Neural cell (in vitro differentiated cells): ENCODE measurements around the gene CABYR. TPM values are rescaled to one million over a fixed set of nuclear protein-coding genes. Genes with fewer than 3 reads are reported as not detected.

Experiments
- H2AFZ ChIP-seq: fragments of 200-600, 300-800 bp; sonication (generic), shearing (Covaris generic); 2 replicates; pipeline ENCODE4 v1.6.0; 2014; ENCODE audit warnings: low read depth, mild to moderate bottlenecking, antibody characterized with exemption, low read length, moderate library complexity
- H3F3A ChIP-seq: fragments of 200-600 bp; shearing (Covaris generic); 2 replicates; pipeline ENCODE4 v1.6.1; 2016; ENCODE audit warnings: mild to moderate bottlenecking, moderate library complexity, mixed read lengths, antibody characterized with exemption, low read length; ENCODE audit not compliant: insufficient read depth, poor library complexity, severe bottlenecking
- H3K27ac ChIP-seq: fragments of 200-600, 300-800 bp; sonication (generic), shearing (Covaris generic); 2 replicates; pipeline ENCODE4 v1.5.1; 2014; ENCODE audit warnings: mild to moderate bottlenecking, low read length, moderate library complexity
- H3K27me3 ChIP-seq: fragments of 300-800, 200-600 bp; sonication (generic), shearing (Covaris generic); 2 replicates; pipeline ENCODE4 v1.6.0; 2014; ENCODE audit warnings: mild to moderate bottlenecking, low read depth, low read length, moderate library complexity; ENCODE audit not compliant: insufficient read depth
- H3K36me3 ChIP-seq: fragments of 300-800, 200-600 bp; sonication (generic), shearing (Covaris generic); 2 replicates; pipeline ENCODE4 v1.5.1; 2014; ENCODE audit warnings: mild to moderate bottlenecking, antibody characterized with exemption, low read length, moderate library complexity; ENCODE audit not compliant: insufficient read depth
- H3K4me2 ChIP-seq: fragments of 300-800, 200-600 bp; sonication (generic), shearing (Covaris generic); 2 replicates; pipeline ENCODE4 v1.6.0; 2014; ENCODE audit warnings: mild to moderate bottlenecking, low read length
- H3K4me3 ChIP-seq: fragments of 300-800, 200-600 bp; sonication (generic), shearing (Covaris generic); 2 replicates; pipeline ENCODE4 v1.5.1; 2014; ENCODE audit warnings: mild to moderate bottlenecking, low read length, moderate library complexity
- H3K79me2 ChIP-seq: fragments of 200-600 bp; shearing (Covaris generic); replicated peaks from 2 replicates; pipeline ENCODE4 v1.6.0; 2014; ENCODE audit warnings: mild to moderate bottlenecking, low read length, moderate library complexity; ENCODE audit not compliant: insufficient read depth
- H3K9ac ChIP-seq: fragments of 300-800, 200-600 bp; sonication (generic), shearing (Covaris generic); 2 replicates; pipeline ENCODE4 v1.6.1; 2016; ENCODE audit warnings: mild to moderate bottlenecking, low read length, mixed read lengths
- H3K9me2 ChIP-seq: fragments of 200-600 bp; shearing (Covaris generic); 2 replicates; pipeline ENCODE4 v1.6.1; 2016; ENCODE audit warnings: mild to moderate bottlenecking, low read length, mixed read lengths; ENCODE audit not compliant: insufficient read depth
- H3K9me3 ChIP-seq: fragments of 200-600, 300-800 bp; sonication (generic), shearing (Covaris generic); 2 replicates; pipeline ENCODE4 v1.6.1; 2016; ENCODE audit warnings: mild to moderate bottlenecking, mixed run types, low read length, moderate library complexity, mixed read lengths
- H4K20me1 ChIP-seq: fragments of 200-600 bp; shearing (Covaris generic); 2 replicates; pipeline ENCODE4 v1.6.1; 2016; ENCODE audit warnings: mild to moderate bottlenecking, mixed run types; ENCODE audit not compliant: insufficient read depth
- EP300 ChIP-seq: fragments of 450-650 bp; conservative IDR thresholded peaks from 2 replicates; pipeline ENCODE4 v1.6.1; 2014; ENCODE audit warnings: antibody characterized with exemption, mild to moderate bottlenecking, moderate library complexity; ENCODE audit not compliant: poor library complexity, severe bottlenecking
- EZH2 ChIP-seq: fragments of 200-600, 300-800 bp; shearing (Covaris generic), sonication (generic); IDR thresholded peaks from 2 replicates; pipeline ENCODE4 v1.6.1; 2014; ENCODE audit warnings: antibody characterized with exemption, low read length, borderline replicate concordance, mild to moderate bottlenecking; ENCODE audit not compliant: insufficient read depth, poor library complexity, severe bottlenecking
- MXI1 ChIP-seq: fragments of 450-650 bp; conservative IDR thresholded peaks from 2 replicates; pipeline ENCODE4 v1.6.1; 2014; ENCODE audit warnings: antibody characterized with exemption, mild to moderate bottlenecking; ENCODE audit not compliant: poor library complexity, severe bottlenecking
- POLR2AphosphoS5 ChIP-seq: IDR thresholded peaks from 2 replicates; pipeline ENCODE4 v1.6.1; 2012
- RAD21 ChIP-seq: fragments of 450-650 bp; conservative IDR thresholded peaks from 2 replicates; pipeline ENCODE4 v1.6.1; 2014; ENCODE audit warnings: antibody characterized with exemption, mild to moderate bottlenecking, moderate library complexity
- SMC3 ChIP-seq: fragments of 450-650 bp; conservative IDR thresholded peaks from 2 replicates; pipeline ENCODE4 v1.6.1; 2014; ENCODE audit warnings: antibody characterized with exemption, mild to moderate bottlenecking, moderate library complexity; ENCODE audit not compliant: poor library complexity
- TAF1 ChIP-seq: IDR thresholded peaks from 2 replicates; pipeline ENCODE4 v1.6.1; 2012; ENCODE audit warnings: low read depth
- polyA plus RNA-seq: library from polyadenylated mRNA; depleted of rRNA; stranded (reverse); fragments of >200 nt; gene quantifications from 2 replicates; pipeline ENCODE4 v1.2.3, GENCODE V29; 2014
- TF ChIP-seq, protein P1 (sequence below): IDR thresholded peaks from 2 replicates; pipeline ENCODE4 v1.6.1; 2012; ENCODE audit warnings: borderline replicate concordance
- TF ChIP-seq, protein P2 (sequence below): fragments of 450-650 bp; IDR thresholded peaks from 2 replicates; pipeline ENCODE4 v1.5.1; 2014; ENCODE audit warnings: antibody characterized with exemption, mild to moderate bottlenecking, moderate library complexity; ENCODE audit not compliant: poor library complexity, severe bottlenecking

The CABYR gene
- polyA plus RNA-seq, 1 donor from 2014 or later = 6.9 TPM

DNA sequence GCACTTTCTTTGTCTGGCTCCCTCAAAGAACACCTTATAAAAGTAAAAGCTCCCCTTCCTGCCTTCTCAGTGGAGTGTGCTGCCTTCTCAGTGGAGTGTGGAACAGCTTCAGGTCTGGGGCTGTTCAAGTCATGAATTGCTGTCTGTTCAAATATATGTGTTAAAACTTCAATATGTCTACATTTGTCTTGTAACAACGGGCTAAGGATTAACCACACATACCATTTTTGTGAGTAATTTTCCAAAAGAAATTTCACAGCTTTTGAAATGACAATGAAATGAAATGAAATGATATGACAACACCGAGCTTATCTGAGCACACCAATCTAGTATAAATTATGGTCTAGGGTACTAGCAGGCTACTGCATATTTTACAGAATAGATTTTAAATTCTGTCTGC lies 42.9 kb downstream of the CABYR start:
- H3K9ac ChIP-seq = no peak overlapping the region
- H4K20me1 ChIP-seq = no peaks in the 10 kb centered on the region
- no peak overlapping the region for H3K4me3 ChIP-seq
- H3K36me3 ChIP-seq = no peaks in the 10 kb centered on the region
- no peak overlapping the region for H2AFZ ChIP-seq
- H3K9me3 ChIP-seq = no peaks in the 10 kb centered on the region
- TF ChIP-seq EZH2 = no peak
- TF ChIP-seq SMC3 = no peak
- no peak for TF ChIP-seq MXI1
- TF ChIP-seq, protein P1, sequence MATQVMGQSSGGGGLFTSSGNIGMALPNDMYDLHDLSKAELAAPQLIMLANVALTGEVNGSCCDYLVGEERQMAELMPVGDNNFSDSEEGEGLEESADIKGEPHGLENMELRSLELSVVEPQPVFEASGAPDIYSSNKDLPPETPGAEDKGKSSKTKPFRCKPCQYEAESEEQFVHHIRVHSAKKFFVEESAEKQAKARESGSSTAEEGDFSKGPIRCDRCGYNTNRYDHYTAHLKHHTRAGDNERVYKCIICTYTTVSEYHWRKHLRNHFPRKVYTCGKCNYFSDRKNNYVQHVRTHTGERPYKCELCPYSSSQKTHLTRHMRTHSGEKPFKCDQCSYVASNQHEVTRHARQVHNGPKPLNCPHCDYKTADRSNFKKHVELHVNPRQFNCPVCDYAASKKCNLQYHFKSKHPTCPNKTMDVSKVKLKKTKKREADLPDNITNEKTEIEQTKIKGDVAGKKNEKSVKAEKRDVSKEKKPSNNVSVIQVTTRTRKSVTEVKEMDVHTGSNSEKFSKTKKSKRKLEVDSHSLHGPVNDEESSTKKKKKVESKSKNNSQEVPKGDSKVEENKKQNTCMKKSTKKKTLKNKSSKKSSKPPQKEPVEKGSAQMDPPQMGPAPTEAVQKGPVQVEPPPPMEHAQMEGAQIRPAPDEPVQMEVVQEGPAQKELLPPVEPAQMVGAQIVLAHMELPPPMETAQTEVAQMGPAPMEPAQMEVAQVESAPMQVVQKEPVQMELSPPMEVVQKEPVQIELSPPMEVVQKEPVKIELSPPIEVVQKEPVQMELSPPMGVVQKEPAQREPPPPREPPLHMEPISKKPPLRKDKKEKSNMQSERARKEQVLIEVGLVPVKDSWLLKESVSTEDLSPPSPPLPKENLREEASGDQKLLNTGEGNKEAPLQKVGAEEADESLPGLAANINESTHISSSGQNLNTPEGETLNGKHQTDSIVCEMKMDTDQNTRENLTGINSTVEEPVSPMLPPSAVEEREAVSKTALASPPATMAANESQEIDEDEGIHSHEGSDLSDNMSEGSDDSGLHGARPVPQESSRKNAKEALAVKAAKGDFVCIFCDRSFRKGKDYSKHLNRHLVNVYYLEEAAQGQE = no peak
- TF ChIP-seq, protein P2, sequence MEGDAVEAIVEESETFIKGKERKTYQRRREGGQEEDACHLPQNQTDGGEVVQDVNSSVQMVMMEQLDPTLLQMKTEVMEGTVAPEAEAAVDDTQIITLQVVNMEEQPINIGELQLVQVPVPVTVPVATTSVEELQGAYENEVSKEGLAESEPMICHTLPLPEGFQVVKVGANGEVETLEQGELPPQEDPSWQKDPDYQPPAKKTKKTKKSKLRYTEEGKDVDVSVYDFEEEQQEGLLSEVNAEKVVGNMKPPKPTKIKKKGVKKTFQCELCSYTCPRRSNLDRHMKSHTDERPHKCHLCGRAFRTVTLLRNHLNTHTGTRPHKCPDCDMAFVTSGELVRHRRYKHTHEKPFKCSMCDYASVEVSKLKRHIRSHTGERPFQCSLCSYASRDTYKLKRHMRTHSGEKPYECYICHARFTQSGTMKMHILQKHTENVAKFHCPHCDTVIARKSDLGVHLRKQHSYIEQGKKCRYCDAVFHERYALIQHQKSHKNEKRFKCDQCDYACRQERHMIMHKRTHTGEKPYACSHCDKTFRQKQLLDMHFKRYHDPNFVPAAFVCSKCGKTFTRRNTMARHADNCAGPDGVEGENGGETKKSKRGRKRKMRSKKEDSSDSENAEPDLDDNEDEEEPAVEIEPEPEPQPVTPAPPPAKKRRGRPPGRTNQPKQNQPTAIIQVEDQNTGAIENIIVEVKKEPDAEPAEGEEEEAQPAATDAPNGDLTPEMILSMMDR = no peak
- no peak for TF ChIP-seq TAF1
- TF ChIP-seq POLR2AphosphoS5 = no peak
- TF ChIP-seq RAD21 = no peak
- TF ChIP-seq EP300 = no peak
- H3K27ac ChIP-seq = no peak overlapping the region
- no peaks in the 10 kb centered on the region for H3F3A ChIP-seq
- no peaks in the 10 kb centered on the region for H3K27me3 ChIP-seq
- H3K79me2 ChIP-seq = no peaks in the 10 kb centered on the region
- no peaks in the 10 kb centered on the region for H3K9me2 ChIP-seq
- H3K4me2 ChIP-seq = no peak overlapping the region

DNA sequence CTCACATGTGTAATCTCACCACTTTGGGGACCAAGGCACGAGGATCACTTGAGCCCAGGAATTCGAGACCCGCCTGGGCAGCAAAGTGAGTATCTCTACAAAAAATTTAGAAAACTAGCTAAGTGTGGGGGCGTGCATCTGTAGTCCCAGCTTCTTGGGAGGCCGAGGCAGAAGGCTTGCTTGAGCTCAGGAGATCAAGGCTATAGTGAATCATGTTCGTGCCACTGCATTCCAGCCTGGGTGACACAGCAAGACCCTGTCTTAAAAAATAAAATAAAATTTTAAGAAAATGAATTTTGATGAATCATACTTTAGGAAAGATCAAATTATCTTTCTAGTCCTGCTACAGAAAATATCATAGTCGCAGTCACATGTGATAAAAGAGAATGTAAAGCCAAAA lies 46.9 kb downstream of the CABYR start:
- TF ChIP-seq TAF1 = no peak
- TF ChIP-seq RAD21 = no peak
- no peak for TF ChIP-seq MXI1
- TF ChIP-seq POLR2AphosphoS5 = no peak
- TF ChIP-seq, protein P1 = no peak
- no peak for TF ChIP-seq SMC3
- TF ChIP-seq EP300 = no peak
- TF ChIP-seq, protein P2 = no peak
- H4K20me1 ChIP-seq = no peaks in the 10 kb centered on the region
- H3K4me3 ChIP-seq = no peak overlapping the region
- no peak overlapping the region for H2AFZ ChIP-seq
- no peaks in the 10 kb centered on the region for H3K9me2 ChIP-seq
- H3F3A ChIP-seq = no peaks in the 10 kb centered on the region
- H3K36me3 ChIP-seq = no peaks in the 10 kb centered on the region
- H3K9ac ChIP-seq = no peak overlapping the region
- H3K79me2 ChIP-seq = no peaks in the 10 kb centered on the region
- H3K27ac ChIP-seq = no peak overlapping the region
- no peaks in the 10 kb centered on the region for H3K9me3 ChIP-seq
- no peak overlapping the region for H3K4me2 ChIP-seq
- H3K27me3 ChIP-seq = no peaks in the 10 kb centered on the region
